NCI-H1694 treated with DMSO at 0.1 percent for 48 hours (cell line): ENCODE data around the gene CIDEB.

Experiments
- DNase-seq: peaks from one replicate; lab custom pipeline; 2025; lab: John Stamatoyannopoulos, UW

CIDEB gene

DNA sequence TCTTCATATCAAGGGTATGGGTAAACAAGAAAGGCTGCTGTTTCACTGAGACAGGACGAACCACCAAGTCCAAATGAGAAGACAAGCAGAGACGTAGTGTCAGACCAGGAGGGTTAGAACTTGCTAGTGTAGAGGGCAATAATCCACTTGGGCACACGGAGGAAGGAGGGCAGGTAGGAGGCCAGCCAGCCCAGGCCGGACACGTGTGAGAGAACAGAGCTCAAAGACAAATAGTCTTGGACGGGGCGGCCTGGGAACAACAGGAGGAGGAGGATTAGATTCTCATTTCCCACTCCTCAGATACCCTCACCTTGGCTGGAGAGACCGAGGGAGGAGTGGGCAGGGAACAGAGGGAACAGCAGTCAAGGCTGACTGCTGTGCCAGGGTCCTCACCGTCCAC is 17.0 kb downstream of the CIDEB start:
- DNase-seq, result no peak

DNA sequence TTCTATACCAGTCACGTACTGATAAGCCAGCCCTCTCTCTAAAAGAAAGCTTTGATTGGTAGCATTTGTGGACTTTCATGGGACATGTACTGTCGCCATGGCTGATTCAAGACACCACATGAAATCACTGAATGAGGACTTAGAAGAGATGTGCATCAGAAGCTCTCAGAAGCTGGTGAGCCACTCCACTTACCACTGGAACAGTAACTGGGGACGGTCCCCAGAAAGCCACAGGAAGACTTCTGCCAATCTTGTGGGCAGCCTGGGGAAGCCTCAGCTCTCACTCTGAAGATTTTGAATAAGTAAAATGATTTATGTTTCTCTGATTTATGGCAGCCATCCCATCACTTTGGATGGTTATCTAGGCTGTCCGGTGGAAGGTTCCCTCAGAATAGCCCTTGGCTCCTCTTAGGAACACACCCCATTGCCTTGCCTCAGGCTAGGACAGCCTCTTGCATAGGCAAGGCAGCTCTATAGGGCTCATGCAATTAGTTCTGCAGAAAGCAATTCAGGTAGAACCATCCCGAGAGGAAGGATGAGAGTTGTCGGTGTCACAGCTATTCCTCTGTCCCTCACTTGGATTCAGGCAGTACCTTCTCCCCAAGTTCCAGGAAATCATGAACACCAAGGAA is 18.0 kb downstream of the CIDEB start:
- DNase-seq, result no peak

DNA sequence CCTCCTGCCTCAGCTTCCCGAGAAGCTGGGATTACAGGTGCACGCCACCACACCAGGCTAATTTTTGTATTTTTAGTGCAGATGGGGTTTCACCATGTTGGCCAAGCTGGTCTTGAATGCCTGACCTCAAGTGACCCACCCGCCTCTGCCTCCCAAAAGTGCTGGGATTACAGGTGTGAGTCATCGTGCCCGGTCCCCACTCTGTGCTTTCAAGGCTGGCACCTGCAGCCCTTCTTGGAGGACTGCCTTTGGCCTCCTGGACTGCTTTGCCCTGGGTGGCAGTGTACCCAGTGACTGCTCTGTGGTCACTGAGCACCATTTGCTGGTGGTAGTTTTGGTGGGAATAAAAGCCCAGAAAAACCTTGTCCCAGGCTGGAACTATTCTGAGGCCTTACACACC is 20.8 kb downstream of the CIDEB start:
- DNase-seq, result no peak

DNA sequence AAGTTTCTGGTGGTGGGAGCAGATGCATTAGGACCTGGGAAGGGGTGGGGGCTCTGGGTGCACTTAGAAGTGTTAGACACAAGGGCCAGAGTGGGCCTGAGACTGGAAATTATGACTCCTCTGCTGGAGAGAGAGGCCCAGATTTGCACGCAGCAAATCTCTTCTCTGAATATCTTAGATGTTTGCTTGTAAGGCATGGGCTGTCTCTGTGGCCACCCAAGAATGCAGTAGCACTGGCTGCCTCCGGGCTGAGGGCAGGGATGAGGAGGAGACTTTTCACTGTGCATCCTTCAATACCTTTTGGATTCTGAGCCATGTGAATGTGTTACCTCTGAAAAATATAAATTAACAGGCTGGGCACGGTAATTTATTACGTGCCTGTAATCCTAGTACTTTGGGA is 22.4 kb downstream of the CIDEB start:
- DNase-seq, result no peak

DNA sequence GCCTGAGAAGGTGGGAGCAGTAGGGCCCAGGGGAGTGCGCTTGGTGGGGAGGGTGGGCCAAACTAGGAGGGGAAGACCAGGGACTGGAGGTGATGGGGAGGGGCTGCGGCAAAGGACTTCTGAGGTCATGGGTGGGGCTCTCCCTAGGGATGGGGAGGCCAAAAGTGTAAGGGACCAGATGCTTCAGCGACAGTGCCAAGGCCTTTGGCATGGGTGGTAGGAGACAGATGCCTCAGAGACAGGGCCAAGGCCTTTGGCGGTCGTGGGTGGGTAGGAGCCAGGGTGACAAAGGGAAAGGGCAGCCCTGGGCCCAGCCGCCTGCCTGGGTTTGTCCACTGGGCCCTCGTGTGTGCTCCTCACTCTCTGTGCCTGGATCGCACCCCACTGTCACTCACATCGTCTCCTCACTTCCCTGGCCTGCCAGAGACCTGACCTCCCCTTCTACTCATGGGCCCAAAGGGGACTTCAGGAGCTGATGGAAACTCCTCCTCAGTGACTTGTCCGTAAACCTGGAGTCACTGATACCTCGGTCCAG is 23.2 kb downstream of the CIDEB start:
- peak; percentile 25 for DNase-seq

DNA sequence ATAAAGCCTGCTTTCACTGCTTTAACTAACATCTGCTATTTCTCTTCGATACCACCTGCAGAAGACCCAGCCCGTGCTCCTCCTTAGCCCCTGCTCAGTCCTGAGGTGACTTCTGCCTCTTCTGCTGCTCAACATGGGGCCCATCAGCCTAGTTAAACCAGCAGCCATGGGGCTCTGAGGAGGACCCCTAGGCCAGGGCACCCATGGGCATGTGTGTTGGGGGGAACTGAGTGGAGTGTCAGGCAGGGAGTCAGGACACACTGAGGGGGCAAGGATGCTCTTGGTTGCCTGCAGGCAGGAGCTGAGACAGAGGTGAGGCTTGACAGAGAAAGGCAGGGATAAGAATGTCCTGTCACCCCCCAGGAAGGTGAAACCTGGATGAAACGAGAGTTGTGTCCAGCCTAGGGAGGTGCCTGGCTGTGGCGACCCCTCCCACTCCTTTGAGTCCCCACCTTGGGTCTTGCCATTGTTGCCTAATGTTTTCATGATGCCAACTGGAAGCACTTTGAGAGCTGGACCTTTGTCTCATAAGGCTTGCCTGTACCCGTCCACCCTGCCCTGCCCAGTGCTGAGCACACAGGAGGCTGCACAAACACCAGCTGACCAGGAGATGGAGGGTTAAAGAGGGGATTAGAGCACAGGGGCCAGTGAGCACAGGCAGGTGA is 23.8 kb downstream of the CIDEB start:
- DNase-seq, result no peak

DNA sequence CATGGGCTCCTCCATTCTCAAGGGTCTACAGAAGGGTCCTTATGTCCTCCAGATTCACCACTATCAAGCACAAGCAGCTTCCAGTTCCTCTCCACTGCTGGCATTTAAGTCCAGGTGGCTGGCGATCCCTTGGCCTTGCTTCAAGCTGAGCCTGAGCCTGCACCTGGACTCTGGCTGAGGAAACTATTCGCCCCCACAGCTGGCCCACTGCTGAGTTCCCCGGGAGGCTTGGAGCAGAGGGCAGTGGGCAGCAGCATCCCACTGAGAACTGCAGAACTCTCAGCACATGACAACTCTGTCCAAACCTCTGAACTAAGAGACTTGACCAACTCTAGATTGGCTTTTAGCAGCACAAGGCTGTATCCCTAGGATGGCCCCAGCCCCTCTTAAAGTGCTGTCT is 25.0 kb downstream of the CIDEB start:
- DNase-seq, result no peak

DNA sequence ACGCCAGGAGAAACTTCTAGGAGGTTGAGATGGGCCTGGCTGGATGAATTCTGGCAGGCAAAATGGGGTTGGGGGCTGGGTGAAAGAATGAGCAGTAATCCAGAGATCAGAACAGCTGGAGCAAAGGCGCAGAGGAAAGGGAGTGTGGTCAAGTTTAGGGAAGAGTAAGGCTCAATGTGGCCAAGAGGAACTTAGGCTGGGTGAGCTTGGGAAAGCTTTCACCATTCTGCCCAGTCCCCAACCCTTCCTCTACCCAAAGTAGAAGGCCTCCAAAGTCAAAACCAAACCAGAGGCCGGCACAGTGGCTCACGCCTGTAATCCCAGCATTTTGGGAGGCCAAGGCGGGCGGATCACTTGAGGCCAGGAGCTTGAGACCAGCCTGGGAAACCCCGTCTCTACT is 26.1 kb downstream of the CIDEB start:
- DNase-seq, result no peak

DNA sequence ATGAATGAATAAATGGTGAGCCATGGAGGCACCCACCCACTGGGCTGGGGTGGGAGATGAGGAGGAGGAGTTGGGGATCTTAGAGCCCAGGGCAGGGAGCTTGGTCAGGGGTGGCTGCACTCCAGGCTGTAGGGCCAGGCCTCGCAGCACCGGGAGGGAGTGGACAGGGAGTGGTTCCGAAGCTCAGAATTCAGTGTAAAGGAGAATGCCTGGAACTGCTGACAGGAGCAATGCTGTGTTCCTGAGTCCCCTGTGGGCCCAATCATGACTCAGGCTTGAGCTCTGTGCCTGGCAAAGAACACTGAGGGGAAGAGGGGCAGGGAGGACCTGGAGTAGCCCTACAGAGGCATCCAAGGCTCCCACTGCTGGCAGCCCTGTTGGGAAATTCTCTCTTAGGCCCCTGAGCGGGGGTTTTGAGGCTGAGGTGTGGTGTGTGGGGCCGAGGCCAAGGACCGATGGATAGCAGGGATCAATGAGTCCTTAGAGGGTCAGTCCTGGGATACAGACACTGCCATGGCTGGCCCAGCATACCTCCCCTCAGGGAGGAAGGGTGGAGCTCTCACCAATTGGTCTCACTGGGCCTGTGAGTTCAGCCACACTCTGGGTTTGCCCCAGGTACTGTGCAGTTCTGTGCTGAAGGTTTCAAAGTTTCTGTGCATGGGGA is 26.8 kb downstream of the CIDEB start:
- no peak for DNase-seq

DNA sequence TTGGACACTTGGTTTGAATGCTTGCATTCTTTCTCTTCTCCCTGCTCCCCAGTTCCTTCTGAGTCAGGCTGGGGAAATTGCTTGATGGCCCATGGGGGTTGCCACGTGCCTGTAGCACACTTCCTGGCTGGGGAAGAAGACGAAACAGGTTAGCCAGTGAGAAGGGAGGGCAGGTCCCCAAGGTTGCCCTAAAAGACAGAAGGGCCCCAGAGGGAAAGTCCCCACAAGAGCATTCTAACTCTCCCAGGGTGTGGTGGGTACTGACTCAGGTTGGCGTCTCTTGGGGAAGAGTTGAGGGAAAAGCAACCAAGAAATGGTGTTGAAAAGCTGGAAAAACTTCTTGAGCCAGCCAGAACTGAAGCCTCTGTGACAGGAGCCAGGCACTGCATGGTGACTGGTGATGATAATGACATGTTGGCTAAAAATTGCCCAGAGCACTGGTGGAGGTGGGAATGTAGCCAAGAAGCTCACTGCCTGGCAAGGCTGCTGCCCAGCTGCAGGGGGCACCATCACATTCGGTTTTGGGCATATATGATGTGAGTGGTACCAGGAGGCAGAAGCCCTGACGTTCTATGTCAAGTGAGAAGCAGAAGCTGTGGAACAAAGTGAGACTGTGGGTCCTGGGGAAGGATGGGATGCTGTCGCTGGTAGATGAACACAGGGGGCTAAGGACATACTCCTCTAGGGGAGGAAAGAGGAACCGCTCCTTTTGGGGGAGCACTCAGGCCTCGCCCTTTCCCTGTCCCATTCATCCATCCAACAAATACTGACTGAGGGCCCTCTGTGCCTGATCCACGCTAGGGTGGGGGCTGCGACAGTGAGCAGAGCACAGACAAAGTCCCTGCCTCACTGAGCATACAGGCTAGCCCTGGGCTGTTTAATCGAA is 28.2 kb downstream of the CIDEB start:
- peak; percentile 61 for DNase-seq

DNA sequence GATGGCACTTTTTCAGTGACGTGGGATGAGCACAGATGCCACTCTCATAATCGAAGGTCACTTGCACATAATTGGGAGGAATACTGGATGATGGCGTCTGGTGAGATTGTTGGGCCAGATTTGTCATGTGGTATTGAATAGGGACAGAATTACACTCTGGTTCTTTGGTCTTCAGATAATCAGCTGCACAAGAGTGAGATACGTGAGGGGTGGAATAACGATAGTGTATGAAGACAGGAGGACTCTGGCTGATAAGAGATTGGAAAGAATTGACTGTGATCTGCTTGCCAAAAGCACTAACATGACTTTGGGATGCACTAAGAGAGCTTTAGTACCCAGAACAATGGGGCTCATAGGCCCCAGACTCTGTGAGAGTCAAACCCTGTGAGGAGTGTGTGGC is 29.4 kb downstream of the CIDEB start:
- no peak for DNase-seq

DNA sequence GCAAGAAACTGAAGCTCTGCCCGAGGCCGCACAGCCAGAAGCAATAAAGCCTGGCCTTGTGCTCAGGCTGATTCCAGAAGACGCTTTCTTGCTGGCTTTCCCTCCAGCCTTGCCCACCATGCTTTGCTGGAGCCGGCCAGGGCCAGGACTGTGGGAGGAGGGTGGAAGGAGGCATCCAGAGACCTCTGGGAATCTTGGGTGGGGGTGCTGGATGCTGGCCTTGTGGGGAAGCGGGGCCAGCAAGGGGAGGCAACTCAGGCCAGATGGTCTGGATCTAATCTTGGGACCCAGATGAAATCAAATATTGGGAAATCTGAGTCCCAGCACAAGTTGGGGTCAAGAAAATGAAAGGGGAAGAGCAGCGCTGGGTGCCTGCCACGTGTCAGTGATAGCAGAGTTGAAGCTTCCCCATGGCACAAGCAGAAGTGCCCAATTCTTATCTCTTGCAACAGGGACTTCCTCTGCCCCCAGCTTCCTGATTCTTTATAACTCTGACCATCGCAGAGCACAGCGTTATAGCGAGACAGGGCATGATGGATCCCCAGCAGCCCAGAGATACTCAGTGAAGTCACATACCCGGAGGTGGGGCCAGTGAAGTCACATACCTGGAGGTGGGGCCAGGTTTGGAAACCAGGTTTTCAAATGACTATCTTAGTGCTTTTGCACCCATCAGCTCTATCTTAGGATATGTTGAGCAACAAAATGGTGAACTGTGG is 30.0 kb downstream of the CIDEB start:
- no peak for DNase-seq

DNA sequence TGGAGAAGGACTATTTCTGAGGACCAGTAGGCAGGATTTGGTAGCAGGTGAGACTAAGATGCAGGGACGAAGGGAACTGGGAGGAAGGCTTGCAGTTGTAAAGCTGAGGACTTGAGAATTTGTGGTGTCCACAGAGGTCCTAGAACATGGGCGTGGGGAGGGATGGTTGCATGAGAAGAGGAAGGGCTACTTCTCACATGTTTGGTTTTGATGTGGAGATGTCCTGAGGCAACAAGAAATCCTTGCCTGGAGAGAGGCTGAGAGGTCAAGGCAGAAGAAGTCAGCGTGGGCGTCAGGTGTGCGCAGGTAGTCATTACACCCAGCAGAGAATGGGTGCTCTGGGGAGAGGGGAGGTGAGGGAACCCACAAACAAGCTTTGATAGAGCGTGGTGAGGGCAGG is 30.7 kb downstream of the CIDEB start:
- no peak for DNase-seq

DNA sequence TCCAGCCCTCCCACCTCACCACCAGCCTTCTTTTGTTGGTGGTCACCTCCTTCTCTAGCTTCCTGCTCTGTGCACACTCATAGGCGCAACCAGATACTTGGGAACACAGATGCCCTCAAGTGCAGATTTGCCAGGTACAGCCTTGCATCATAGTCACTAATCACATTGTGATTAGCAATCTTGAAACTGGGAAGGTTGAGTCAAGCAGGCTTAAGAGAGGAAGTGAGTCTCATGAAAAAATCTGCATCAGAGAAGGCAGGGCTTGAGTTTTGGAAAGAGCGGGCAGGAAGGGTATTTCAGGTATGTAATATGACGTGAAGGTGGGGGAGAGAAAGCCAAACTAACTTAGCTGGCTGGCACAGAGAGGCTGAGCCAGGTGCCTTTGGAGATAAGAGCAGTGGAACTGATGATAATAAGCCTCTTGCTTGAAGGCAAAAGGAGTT is 33.7 kb downstream of the CIDEB start:
- no peak for DNase-seq

DNA sequence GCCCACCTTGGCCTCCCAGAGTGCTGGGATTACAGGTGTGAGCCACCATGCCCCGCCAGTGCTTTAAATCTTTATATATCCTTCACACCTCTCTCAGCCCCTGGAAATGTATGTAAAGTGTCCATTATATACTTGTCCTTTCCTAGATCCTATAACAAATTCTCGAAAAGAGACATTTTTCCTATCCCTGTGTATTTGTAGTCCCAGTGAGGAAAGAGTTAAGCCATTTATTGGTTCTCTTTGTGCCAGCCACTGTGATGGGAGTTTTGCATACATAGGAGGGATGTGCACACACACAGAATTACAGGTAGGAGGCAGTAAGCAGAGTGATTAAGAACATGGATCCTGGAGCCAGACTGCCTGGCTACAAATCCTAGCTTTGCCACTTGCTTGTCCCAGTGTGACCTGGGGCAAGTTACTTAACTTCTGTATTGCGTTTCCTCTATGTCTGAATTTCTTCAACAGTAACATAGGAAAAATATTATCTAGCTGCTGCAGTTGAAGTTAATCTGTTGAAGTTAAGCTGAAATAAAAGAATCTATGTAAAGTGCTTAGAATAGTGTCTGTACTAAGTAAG is 34.3 kb downstream of the CIDEB start:
- peak; percentile 5 for DNase-seq

DNA sequence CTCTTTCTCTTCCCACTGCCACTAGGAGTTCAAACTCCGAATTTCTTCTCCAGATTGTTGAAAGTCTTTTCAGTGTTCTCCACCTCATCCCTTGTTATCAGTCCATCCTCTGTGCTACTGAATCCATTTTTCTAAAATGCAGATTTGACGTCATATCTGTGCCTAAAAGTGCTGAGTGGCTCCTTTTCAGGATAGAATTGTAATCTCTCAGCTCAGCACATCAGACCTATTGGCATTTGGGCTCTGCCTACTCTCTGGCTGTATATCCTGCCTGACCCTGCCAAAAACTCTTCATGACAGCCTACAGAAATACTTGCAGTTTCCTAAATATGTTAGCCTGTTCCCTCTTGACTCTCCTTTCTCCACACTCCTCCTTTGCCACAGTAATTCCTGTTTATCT is 35.3 kb downstream of the CIDEB start:
- DNase-seq, result no peak

DNA sequence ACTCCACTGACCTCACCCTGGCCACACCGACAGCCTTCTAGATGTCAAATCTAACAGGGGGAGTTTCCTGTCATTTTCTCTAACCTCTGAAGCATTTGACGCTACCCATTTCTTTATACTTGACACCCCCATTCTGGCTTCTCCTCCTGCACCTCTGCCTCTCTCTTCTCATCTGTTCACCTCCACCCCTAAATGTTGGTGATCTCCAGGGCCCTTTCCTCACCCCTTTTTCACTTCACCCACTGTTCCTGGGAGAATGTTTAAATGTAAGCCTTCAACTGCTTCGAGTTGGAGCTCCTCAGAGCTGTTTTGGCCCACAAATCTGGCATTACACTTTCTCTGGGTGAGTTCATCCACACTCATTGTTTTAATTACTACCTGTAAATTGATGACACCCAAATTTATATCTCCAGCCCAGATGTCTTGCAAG is 35.9 kb downstream of the CIDEB start:
- no peak for DNase-seq

DNA sequence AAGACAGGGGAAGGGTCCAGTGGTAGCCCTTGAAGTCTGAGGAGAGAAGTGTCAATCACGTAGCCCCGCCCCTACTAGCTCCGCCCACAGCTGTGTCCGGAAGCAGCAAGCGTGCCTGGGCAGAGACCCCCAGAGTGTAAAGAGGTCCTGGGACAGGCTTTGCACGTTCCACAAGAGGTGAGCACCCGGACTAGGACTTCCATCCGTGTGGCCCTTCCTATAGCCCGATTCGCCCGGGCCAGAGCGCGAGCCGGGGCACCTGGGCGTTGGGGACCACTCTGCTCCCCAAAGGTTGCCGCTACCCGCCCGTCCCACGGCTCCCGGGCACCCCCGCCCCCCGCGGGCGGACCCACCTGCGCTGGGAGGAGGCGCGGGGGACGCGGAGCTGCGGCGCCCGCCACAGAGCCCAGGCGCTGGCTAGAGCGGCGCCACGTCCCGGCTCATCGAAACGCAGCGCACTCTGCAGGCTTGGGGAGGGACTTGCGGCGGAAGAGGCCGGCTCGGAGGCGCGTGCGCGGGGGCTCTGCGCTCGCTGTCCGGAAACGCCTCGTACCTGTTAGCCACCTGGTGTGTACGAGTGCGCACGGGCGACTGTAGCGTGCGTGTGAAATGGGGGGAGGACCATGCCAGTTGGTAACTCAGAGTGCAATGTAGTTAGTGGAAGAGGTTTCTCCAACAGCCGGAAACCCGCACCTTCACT is 36.5 kb downstream of the CIDEB start, which contains the start of gene RABGGTA:
Gene RABGGTA (minus strand): TSS at position 464 of the 700 bp plus-strand sequence. CDS start 482 bp downstream, outside the sequence.
- peak; percentile 83 for DNase-seq

DNA sequence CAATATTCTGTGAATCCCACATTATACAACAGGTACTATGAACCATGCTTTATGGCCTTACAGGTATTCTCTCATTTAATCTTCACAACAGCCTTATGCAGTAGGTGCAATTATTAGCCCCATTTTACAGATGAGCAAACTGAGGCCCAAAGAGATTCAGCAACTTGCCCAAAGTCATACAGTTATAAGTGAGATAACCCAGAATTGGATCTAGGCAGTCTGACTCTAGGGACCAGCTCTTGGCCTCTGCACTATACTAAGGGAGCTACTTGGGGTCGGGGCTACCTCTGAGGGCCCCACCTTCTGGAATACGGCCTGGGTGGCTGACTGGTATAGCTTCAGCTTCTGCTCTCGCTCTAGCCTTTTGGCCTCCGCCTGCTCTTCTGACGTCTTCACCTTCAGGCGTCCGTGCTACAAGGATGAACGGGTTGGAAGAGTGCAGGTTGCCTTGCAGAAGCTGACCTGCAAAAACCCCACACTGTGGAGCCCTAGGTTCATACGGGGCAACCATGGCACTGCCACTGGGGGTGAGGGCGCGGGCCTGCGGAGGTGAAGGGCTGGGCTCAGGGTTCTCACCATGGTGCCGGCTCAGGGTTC is 37.1 kb downstream of the CIDEB start:
- DNase-seq, result peak; percentile 50
